Mammary epithelial cell (primary cell): ENCODE measurements around the gene SERPINA6.

Experiments used
- EZH2 ChIP-seq: IDR thresholded peaks from 2 replicates; pipeline ENCODE4 v1.6.1; 2012; ENCODE audit warnings: low read length, inconsistent platforms, borderline replicate concordance
- TF ChIP-seq, protein P1 (sequence below), 2 donors: IDR thresholded peaks in 1 of 2; conservative IDR thresholded peaks in 1 of 2; 2 replicates each; pipeline ENCODE4 v1.5.1; 2011 to 2012; ENCODE audit warnings: inconsistent platforms in 2 of 2, low read length in 2 of 2, mild to moderate bottlenecking in 2 of 2, control low read depth in 1 of 2, low read depth in 1 of 2; ENCODE audit not compliant: insufficient read depth in 1 of 2; ENCODE audit errors: extremely low read depth in 1 of 2

DNA sequence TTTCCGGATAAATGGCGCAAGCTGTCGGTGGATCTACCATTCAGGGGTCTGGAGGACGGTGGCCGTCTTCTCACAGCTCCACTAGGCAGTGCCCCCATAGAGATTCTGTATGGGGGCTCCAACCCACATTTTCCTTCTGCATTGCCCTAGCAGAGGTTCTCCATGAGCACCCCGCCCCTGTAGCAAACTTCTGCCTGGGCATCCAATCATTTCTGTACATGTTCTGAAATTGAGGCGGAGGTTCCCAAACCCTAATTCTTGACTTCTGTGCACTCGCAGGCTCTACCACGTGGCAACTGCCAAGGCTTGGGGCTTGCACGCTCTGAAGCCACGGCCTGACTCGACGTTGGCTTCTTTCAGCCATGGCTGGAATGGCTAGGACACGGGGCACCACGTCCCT is 25.0 kb downstream of the SERPINA6 start:
- TF ChIP-seq, protein P1, sequence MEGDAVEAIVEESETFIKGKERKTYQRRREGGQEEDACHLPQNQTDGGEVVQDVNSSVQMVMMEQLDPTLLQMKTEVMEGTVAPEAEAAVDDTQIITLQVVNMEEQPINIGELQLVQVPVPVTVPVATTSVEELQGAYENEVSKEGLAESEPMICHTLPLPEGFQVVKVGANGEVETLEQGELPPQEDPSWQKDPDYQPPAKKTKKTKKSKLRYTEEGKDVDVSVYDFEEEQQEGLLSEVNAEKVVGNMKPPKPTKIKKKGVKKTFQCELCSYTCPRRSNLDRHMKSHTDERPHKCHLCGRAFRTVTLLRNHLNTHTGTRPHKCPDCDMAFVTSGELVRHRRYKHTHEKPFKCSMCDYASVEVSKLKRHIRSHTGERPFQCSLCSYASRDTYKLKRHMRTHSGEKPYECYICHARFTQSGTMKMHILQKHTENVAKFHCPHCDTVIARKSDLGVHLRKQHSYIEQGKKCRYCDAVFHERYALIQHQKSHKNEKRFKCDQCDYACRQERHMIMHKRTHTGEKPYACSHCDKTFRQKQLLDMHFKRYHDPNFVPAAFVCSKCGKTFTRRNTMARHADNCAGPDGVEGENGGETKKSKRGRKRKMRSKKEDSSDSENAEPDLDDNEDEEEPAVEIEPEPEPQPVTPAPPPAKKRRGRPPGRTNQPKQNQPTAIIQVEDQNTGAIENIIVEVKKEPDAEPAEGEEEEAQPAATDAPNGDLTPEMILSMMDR (conservative IDR thresholded peaks at IDR 0.05 in 1 of 2, IDR thresholded peaks at IDR 0.05 in 1 of 2; ENCODE audit: extremely low read depth in 1 of 2, insufficient read depth in 1 of 2, low read depth in 1 of 2, low read length in 2 of 2) = no peak
- TF ChIP-seq EZH2 = no peak
